IMR-90 (cell line): ENCODE measurements around the gene OTOG. TPM values are rescaled to one million over a fixed set of nuclear protein-coding genes. Genes with fewer than 3 reads are reported as not detected.
A peak's percentile ranks its signal among the peaks of the same experiment; 100 is the strongest.

Experiments used
- ATAC-seq: fragments of 200-7000 bp; cut with Tn5 transposase; 2 replicates; pipeline ENCODE4 v1.9.1; 2020; ENCODE audit warnings: low read depth, mild to moderate bottlenecking, moderate library complexity
- BruUV-seq: library from RNA; stranded (reverse); fragments of 400-500 nt; replicated peaks from 2 replicates; lab custom pipeline; 2021; lab: Mats Ljungman, UMichigan
- CTCF ChIA-PET: fragments of 300-600 bp; formaldehyde crosslinking; extraction: SDS; loops from one replicate; lab custom pipeline; 2021; ENCODE audit warnings: antibody characterized with exemption; lab: Yijun Ruan, JAX
- POLR2A ChIA-PET: fragments of 300-600 bp; sonication (Branson Sonifier 250); formaldehyde crosslinking; loops from one replicate; lab custom pipeline; 2022; ENCODE audit warnings: antibody characterized with exemption; ENCODE audit not compliant: unreplicated experiment; lab: Charles Lee
- DNase-seq: peaks from one replicate; pipeline ENCODE4 v3.0.0; 2013
- H2AFZ ChIP-seq: replicated peaks from 2 replicates; pipeline ENCODE3; 2013; ENCODE audit warnings: low read length, mild to moderate bottlenecking; ENCODE audit not compliant: poor library complexity
- H2AK5ac ChIP-seq: 2 replicates; pipeline ENCODE4 v1.6.1; 2013; ENCODE audit warnings: low read depth, low read length, inconsistent platforms
- H2AK9ac ChIP-seq: replicated peaks from 2 replicates; pipeline ENCODE3; 2013; ENCODE audit warnings: mild to moderate bottlenecking, low read depth, low read length, moderate library complexity; ENCODE audit not compliant: poor library complexity
- H2BK120ac ChIP-seq: 2 replicates; pipeline ENCODE4 v1.6.1; 2013; ENCODE audit warnings: low read depth, low read length, inconsistent platforms
- H2BK15ac ChIP-seq: 3 replicates; pipeline ENCODE4 v1.6.1; 2013; ENCODE audit warnings: low read depth, low read length, inconsistent platforms
- H2BK20ac ChIP-seq: 2 replicates; pipeline ENCODE4 v1.6.1; 2013; ENCODE audit warnings: low read depth, mild to moderate bottlenecking, inconsistent platforms, low read length, moderate library complexity
- H2BK5ac ChIP-seq: 2 replicates; pipeline ENCODE4 v1.6.1; 2013; ENCODE audit warnings: mild to moderate bottlenecking, low read depth, low read length, inconsistent platforms; ENCODE audit not compliant: poor library complexity, severe bottlenecking
- H3K14ac ChIP-seq: replicated peaks from 2 replicates; pipeline ENCODE4 v1.6.1; 2013; ENCODE audit warnings: low read depth, low read length, inconsistent platforms
- H3K18ac ChIP-seq: 2 replicates; pipeline ENCODE4 v1.6.1; 2013; ENCODE audit warnings: low read depth, low read length, control low read depth
- H3K23ac ChIP-seq: 2 replicates; pipeline ENCODE4 v1.6.1; 2013; ENCODE audit warnings: low read depth, low read length, inconsistent platforms
- H3K27ac ChIP-seq: 2 replicates; pipeline ENCODE4 v1.5.1; 2013; ENCODE audit warnings: mild to moderate bottlenecking, control low read depth, low read length; ENCODE audit not compliant: insufficient read depth
- H3K27me3 ChIP-seq: 2 replicates; pipeline ENCODE4 v1.6.1; 2013; ENCODE audit warnings: low read length; ENCODE audit not compliant: control insufficient read depth, insufficient read depth
- H3K36me3 ChIP-seq: 2 replicates; pipeline ENCODE4 v1.6.1; 2013; ENCODE audit warnings: low read length, mixed read lengths; ENCODE audit not compliant: control insufficient read depth, insufficient read depth
- H3K4ac ChIP-seq: 2 replicates; pipeline ENCODE4 v1.6.1; 2013; ENCODE audit warnings: low read depth, low read length, inconsistent platforms
- H3K4me1 ChIP-seq: 2 replicates; pipeline ENCODE4 v1.6.1; 2013; ENCODE audit warnings: low read length, mixed read lengths; ENCODE audit not compliant: control insufficient read depth, insufficient read depth
- H3K4me2 ChIP-seq: 2 replicates; pipeline ENCODE4 v1.6.1; 2013; ENCODE audit warnings: low read depth, mild to moderate bottlenecking, control low read depth, low read length, moderate library complexity
- H3K4me3 ChIP-seq: 2 replicates; pipeline ENCODE4 v1.5.1; 2013; ENCODE audit warnings: low read depth, mild to moderate bottlenecking, control low read depth, low read length, moderate library complexity; ENCODE audit not compliant: insufficient read depth
- H3K56ac ChIP-seq: 2 replicates; pipeline ENCODE4 v1.6.1; 2013; ENCODE audit warnings: low read length, inconsistent platforms; ENCODE audit not compliant: insufficient read depth; ENCODE audit errors: extremely low read depth
- H3K79me1 ChIP-seq, 2 experiments: 2 replicates each; pipeline ENCODE4 v1.6.1; 2013; ENCODE audit warnings: low read length in 2 of 2, inconsistent platforms in 1 of 2, low read depth in 1 of 2
- H3K9ac ChIP-seq: 2 replicates; pipeline ENCODE4 v1.6.1; 2013; ENCODE audit warnings: low read depth, low read length, control low read depth
- H3K9me1 ChIP-seq: 2 replicates; pipeline ENCODE4 v1.6.1; 2013; ENCODE audit warnings: low read length, inconsistent platforms; ENCODE audit not compliant: insufficient read depth
- H3K9me3 ChIP-seq: 2 replicates; pipeline ENCODE4 v1.6.1; 2013; ENCODE audit warnings: low read length; ENCODE audit not compliant: control insufficient read depth, insufficient read depth
- H4K20me1 ChIP-seq: 2 replicates; pipeline ENCODE4 v1.6.1; 2013; ENCODE audit warnings: low read length, inconsistent platforms; ENCODE audit not compliant: insufficient read depth
- H4K5ac ChIP-seq: 2 replicates; pipeline ENCODE4 v1.6.1; 2013; ENCODE audit warnings: mild to moderate bottlenecking, low read depth, low read length, control low read depth
- H4K8ac ChIP-seq, 2 experiments: 2 replicates each; pipeline ENCODE4 v1.6.1; 2013; ENCODE audit warnings: low read depth in 2 of 2, low read length in 2 of 2, control low read depth in 1 of 2, inconsistent platforms in 1 of 2
- H4K91ac ChIP-seq: 2 replicates; pipeline ENCODE4 v1.6.1; 2013; ENCODE audit warnings: low read depth, low read length, inconsistent platforms; ENCODE audit not compliant: insufficient read depth
- BHLHE40 ChIP-seq: fragments of 150-350 bp; IDR thresholded peaks from 2 replicates; pipeline ENCODE4 v1.6.1; 2016; ENCODE audit warnings: mild to moderate bottlenecking, low read depth, low read length
- CHD1 ChIP-seq: IDR thresholded peaks from 2 replicates; pipeline ENCODE4 v1.6.1; 2012; ENCODE audit warnings: low read depth, low read length, improper control_type of control experiment
- CTCF ChIP-seq: conservative IDR thresholded peaks from 2 replicates; pipeline ENCODE4 v1.5.1; 2012; ENCODE audit warnings: mild to moderate bottlenecking, low read depth, low read length, improper control_type of control experiment
- FOS ChIP-seq: fragments of 150-350 bp; IDR thresholded peaks from 2 replicates; pipeline ENCODE4 v1.6.1; 2016; ENCODE audit warnings: low read depth, low read length
- MAFK ChIP-seq: IDR thresholded peaks from 2 replicates; pipeline ENCODE4 v1.6.1; 2012; ENCODE audit warnings: low read depth, low read length, improper control_type of control experiment
- MAZ ChIP-seq: IDR thresholded peaks from 2 replicates; pipeline ENCODE4 v1.6.1; 2012; ENCODE audit warnings: low read depth, mild to moderate bottlenecking, low read length, improper control_type of control experiment, moderate library complexity, borderline replicate concordance
- MXI1 ChIP-seq: IDR thresholded peaks from 2 replicates; pipeline ENCODE4 v1.6.1; 2012; ENCODE audit warnings: low read depth, mild to moderate bottlenecking, low read length, moderate library complexity, borderline replicate concordance
- NFE2L2 ChIP-seq: fragments of 150-350 bp; IDR thresholded peaks from 2 replicates; pipeline ENCODE4 v1.6.1; 2016; ENCODE audit warnings: low read depth, mild to moderate bottlenecking, low read length
- POLR2A ChIP-seq: IDR thresholded peaks from 2 replicates; pipeline ENCODE4 v1.6.1; 2012; ENCODE audit warnings: mild to moderate bottlenecking, low read depth, low read length
- RAD21 ChIP-seq: IDR thresholded peaks from 2 replicates; pipeline ENCODE4 v1.6.1; 2012; ENCODE audit warnings: low read length, improper control_type of control experiment
- RCOR1 ChIP-seq: IDR thresholded peaks from 2 replicates; pipeline ENCODE4 v1.6.1; 2012; ENCODE audit warnings: mild to moderate bottlenecking, low read length, improper control_type of control experiment; ENCODE audit not compliant: insufficient replicate concordance
- SMC3 ChIP-seq: fragments of 150-350 bp; IDR thresholded peaks from 2 replicates; pipeline ENCODE4 v1.6.1; 2016; ENCODE audit warnings: low read depth, mild to moderate bottlenecking, antibody characterized with exemption, low read length, moderate library complexity
- USF2 ChIP-seq: fragments of 150-350 bp; IDR thresholded peaks from 2 replicates; pipeline ENCODE4 v1.6.1; 2017; ENCODE audit warnings: mild to moderate bottlenecking, antibody characterized with exemption, low read length, low read depth
- WGBS, 2 experiments: methylation state at CpG; one replicate each; pipeline versions ENCODE4 v1.1.5 to v1.1.7; 2013; ENCODE audit warnings: missing lambda C conversion rate in 2 of 2; ENCODE audit not compliant: insufficient read length in 1 of 2; ENCODE audit errors: extremely low coverage in 2 of 2; 5-methylcytosine and 5-hydroxymethylcytosine counted together
- dilution Hi-C: fragments of 300-500 bp; cut with HindIII; formaldehyde crosslinking; loops from one replicate; pipeline ENCODE4 v1.14.3; 2018; ENCODE audit warnings: low sequenced_read_pairs; ENCODE audit not compliant: unreplicated experiment
- in situ Hi-C: fragments of 300-500 bp; cut with MboI; formaldehyde crosslinking; loops from 3 replicates; pipeline ENCODE4 v1.14.3; 2019; ENCODE audit warnings: low sequenced_read_pairs, inconsistent platforms, mixed read lengths
- intact Hi-C: fragments of 100-400 bp; cut with micrococcal nuclease; formaldehyde crosslinking; loops from 2 replicates; pipeline ENCODE4 v1.10.0; 2022
- polyA plus RNA-seq, 3 experiments: library from polyadenylated mRNA; depleted of rRNA; stranded (reverse); fragments of >200 nt; gene quantifications; 2 replicates each; pipeline ENCODE4 v1.2.3, GENCODE V29; 2012; ENCODE audit warnings: low replicate concordance in 1 of 3
- total RNA-seq: library from RNA; depleted of rRNA; stranded (reverse); fragments of >200 nt; gene quantifications from 2 replicates; pipeline ENCODE4 v1.2.3, GENCODE V29; 2012

OTOG gene
- total and polyA plus RNA-seq, 2 of the 4 experiments (the other 2 are of a cell fraction) = not detected

- TF ChIP-seq CHD1 (no peak), MAFK (no peak), CTCF (no peak), MAZ (no peak), BHLHE40 (no peak), FOS (no peak), USF2 (no peak), MXI1 (no peak), RCOR1 (no peak), SMC3 (no peak), NFE2L2 (no peak), POLR2A (no peak), RAD21 (no peak)
- Histone ChIP-seq H3K56ac (no peak within 1 kb of the TSS), H4K91ac (no peak within 1 kb of the TSS), H3K9me3 (no peaks in the 10 kb centered on the region), H3K14ac (no peak within 1 kb of the TSS), H3K4ac (no peak within 1 kb of the TSS), H3K18ac (no peak within 1 kb of the TSS), H2AK9ac (no peak within 1 kb of the TSS), H3K36me3 (no peaks in the 10 kb centered on the region), H3K9me1 (no peaks in the 10 kb centered on the region), H4K5ac (no peak within 1 kb of the TSS), H3K27ac (no peak within 1 kb of the TSS), H2AK5ac (no peak within 1 kb of the TSS), H2BK120ac (no peak within 1 kb of the TSS), H3K4me3 (no peak within 1 kb of the TSS), H3K23ac (no peak within 1 kb of the TSS), H3K4me2 (no peak within 1 kb of the TSS), H3K79me1 (no peaks in the 10 kb centered on the region), H3K9ac (no peak within 1 kb of the TSS), H2BK20ac (no peak within 1 kb of the TSS), H2AFZ (peak within 1 kb of the TSS; percentile 43), H4K8ac (no peak within 1 kb of the TSS), H2BK15ac (no peak within 1 kb of the TSS), H3K27me3 (peaks cover 18% of the 10 kb centered on the region), H3K4me1 (no peaks in the 10 kb centered on the region), H4K20me1 (no peaks in the 10 kb centered on the region), H2BK5ac (no peak within 1 kb of the TSS)
- dilution Hi-C loops (no loop called here), in situ Hi-C loops (no loop called here), intact Hi-C loops (no loop called here)
- ChIA-PET POLR2A (no interaction called here), CTCF (no interaction called here)
- 0% methylated on average over 3 of the region's 32 CpGs; no CpG with 5 or more reads in 1 of the 2 experiments for WGBS, 2 experiments
- BruUV-seq = no TSS peak
- ATAC-seq (peak; percentile 48), DNase-seq (no peak)
These were observed 2.9 kb upstream of the OTOG start, which contains the start of gene USH1C for GRCh38 chr11:17544181-17544622. Gene USH1C (minus strand): TSS chr11:17544416. CDS start chr11:17544307, 109 bp downstream.
